Measurements from ENCODE around the gene IGF1R. TPM values are rescaled to one million over a fixed set of nuclear protein-coding genes. Genes with fewer than 3 reads are reported as not detected.

IGF1R gene
- total RNA-seq, 1 donor from 2014 or later: 131 TPM

DNA sequence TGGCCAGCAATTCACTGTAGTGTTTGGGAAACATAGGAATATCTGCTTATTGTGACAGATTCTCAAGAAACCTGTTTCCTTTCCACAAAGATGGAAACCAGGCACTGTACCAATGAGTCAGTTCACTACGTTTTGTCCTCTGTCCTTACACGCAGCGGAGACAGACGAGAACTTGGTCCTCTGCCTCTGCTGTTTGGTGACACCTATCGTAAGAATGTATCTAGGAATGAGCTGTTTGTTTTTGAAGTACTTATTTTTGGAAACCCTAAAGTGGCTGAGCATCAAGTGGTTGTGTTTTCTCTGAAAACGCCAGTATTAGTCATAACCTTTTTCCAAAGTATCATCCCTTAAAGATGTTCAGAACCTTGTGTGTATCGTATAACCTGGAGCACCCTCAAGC lies 266.3 kb downstream of the IGF1R start:
- Mint-ChIP-seq H3K4me3 (ENCODE audit: unreplicated experiment) (no peak overlapping the region), H3K36me3 (ENCODE audit: low read depth, unreplicated experiment) (peaks cover 38% of the 10 kb centered on the region), H3K9me3 (ENCODE audit: unreplicated experiment) (no peaks in the 10 kb centered on the region), H3K4me1 (ENCODE audit: unreplicated experiment) (peaks cover 12% of the 10 kb centered on the region), H3K27me3 (ENCODE audit: unreplicated experiment) (peaks cover 8% of the 10 kb centered on the region), H3K27ac (ENCODE audit: unreplicated experiment) (no peak overlapping the region)
- DNase-seq (ENCODE audit: low spot score): no peak
- TF ChIP-seq, protein P1, sequence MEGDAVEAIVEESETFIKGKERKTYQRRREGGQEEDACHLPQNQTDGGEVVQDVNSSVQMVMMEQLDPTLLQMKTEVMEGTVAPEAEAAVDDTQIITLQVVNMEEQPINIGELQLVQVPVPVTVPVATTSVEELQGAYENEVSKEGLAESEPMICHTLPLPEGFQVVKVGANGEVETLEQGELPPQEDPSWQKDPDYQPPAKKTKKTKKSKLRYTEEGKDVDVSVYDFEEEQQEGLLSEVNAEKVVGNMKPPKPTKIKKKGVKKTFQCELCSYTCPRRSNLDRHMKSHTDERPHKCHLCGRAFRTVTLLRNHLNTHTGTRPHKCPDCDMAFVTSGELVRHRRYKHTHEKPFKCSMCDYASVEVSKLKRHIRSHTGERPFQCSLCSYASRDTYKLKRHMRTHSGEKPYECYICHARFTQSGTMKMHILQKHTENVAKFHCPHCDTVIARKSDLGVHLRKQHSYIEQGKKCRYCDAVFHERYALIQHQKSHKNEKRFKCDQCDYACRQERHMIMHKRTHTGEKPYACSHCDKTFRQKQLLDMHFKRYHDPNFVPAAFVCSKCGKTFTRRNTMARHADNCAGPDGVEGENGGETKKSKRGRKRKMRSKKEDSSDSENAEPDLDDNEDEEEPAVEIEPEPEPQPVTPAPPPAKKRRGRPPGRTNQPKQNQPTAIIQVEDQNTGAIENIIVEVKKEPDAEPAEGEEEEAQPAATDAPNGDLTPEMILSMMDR (IDR thresholded peaks at IDR 0.05; ENCODE audit: unreplicated experiment): no peak

DNA sequence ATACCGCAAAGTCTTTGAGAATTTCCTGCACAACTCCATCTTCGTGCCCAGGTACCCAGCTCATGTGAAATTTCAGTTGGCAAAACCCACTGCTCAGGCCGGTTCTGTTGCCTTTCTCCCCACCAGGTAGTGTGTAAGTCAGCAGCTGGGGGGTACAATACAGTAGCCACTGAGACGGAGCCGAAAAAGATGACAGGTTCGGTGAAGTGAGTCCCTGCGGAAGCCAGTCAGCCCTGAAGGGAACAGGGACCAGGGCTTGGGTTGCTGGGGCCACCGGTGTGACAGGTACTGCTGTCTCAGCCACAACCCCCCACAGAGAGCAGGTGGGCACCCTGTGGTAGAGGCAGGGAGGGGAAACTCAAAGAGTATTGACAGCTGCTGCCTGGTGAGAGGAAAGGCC lies 268.5 kb downstream of the IGF1R start:
- TF ChIP-seq, protein P1 (IDR thresholded peaks at IDR 0.05; ENCODE audit: unreplicated experiment): no peak
- H3K27ac Mint-ChIP-seq (ENCODE audit: unreplicated experiment): no peak overlapping the region
- H3K4me3 Mint-ChIP-seq (ENCODE audit: unreplicated experiment): no peak overlapping the region
- no peak for DNase-seq (ENCODE audit: low spot score)
- H3K9me3 Mint-ChIP-seq (ENCODE audit: unreplicated experiment): no peaks in the 10 kb centered on the region
- peaks cover 34% of the 10 kb centered on the region for H3K36me3 Mint-ChIP-seq (ENCODE audit: low read depth, unreplicated experiment)
- peaks cover 5% of the 10 kb centered on the region for H3K27me3 Mint-ChIP-seq (ENCODE audit: unreplicated experiment)
- peaks cover 12% of the 10 kb centered on the region for H3K4me1 Mint-ChIP-seq (ENCODE audit: unreplicated experiment)

DNA sequence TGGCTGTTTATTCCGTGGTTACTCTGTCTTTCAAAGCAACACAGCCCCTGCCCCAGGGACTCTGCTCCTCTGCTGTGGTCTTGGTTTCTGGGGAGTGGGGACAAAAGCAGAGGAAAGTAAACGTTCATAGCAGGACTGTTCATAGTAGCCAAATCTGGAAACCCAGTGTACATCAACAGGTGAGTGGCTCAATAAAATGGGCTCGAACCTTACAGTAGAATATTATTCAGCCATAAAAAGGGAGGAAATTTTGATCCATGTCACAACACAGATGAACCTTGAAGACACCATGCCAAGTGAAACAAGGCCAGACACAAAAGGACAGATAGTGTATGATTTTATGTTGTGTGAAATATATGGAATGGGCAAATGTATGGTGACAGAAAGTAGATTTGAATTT lies 269.1 kb downstream of the IGF1R start:
- TF ChIP-seq, protein P1 (IDR thresholded peaks at IDR 0.05; ENCODE audit: unreplicated experiment): no peak
- Mint-ChIP-seq H3K27me3 (ENCODE audit: unreplicated experiment) (peaks cover 5% of the 10 kb centered on the region), H3K36me3 (ENCODE audit: low read depth, unreplicated experiment) (peaks cover 31% of the 10 kb centered on the region), H3K27ac (ENCODE audit: unreplicated experiment) (peak overlapping the region; percentile 6), H3K4me1 (ENCODE audit: unreplicated experiment) (peaks cover 12% of the 10 kb centered on the region), H3K4me3 (ENCODE audit: unreplicated experiment) (no peak overlapping the region), H3K9me3 (ENCODE audit: unreplicated experiment) (no peaks in the 10 kb centered on the region)
- DNase-seq (ENCODE audit: low spot score): no peak

DNA sequence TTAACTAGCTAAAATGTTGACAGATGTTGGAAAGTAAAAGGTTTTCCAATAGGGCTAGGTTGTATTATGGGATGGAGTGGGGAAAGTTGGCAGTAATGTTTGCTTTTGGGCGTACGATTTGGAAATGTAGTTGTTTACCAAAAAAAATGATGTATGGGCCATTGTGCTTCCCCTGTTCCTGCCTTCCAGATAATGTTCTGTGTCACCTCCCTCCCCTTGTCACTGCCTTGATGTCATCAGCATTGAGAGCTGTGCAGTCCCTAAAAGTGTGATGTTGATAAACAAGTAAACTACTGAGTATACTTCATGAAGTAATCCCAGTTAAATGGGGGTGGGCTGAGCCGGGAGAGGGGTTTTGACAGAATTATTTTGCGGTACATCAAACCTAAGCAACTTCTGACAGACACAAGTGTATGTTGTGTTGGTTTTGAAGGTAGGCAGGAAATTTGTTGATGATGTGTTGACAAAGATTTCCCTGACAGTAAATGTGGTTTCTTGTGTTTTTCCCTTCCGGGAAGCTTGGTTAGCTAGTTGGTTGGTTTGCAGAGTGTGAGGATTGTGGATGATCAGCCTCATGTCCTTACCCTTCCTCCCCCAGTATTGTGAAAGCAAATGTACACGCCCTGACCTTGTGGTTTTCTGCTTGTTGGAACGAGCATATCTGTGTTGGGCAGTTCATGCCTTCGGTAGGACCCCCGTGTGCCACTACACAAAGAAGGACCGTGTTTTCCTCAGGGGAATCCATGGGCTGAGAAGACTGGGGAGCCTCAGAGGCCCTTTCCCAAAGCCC lies 271.9 kb downstream of the IGF1R start:
- H3K4me3 Mint-ChIP-seq (ENCODE audit: unreplicated experiment): no peak overlapping the region
- peaks cover 7% of the 10 kb centered on the region for H3K27me3 Mint-ChIP-seq (ENCODE audit: unreplicated experiment)
- H3K36me3 Mint-ChIP-seq (ENCODE audit: low read depth, unreplicated experiment): peaks cover 47% of the 10 kb centered on the region
- no peaks in the 10 kb centered on the region for H3K9me3 Mint-ChIP-seq (ENCODE audit: unreplicated experiment)
- peaks cover 7% of the 10 kb centered on the region for H3K4me1 Mint-ChIP-seq (ENCODE audit: unreplicated experiment)
- TF ChIP-seq, protein P1 (IDR thresholded peaks at IDR 0.05; ENCODE audit: unreplicated experiment): no peak
- H3K27ac Mint-ChIP-seq (ENCODE audit: unreplicated experiment): no peak overlapping the region
- DNase-seq (ENCODE audit: low spot score): no peak

DNA sequence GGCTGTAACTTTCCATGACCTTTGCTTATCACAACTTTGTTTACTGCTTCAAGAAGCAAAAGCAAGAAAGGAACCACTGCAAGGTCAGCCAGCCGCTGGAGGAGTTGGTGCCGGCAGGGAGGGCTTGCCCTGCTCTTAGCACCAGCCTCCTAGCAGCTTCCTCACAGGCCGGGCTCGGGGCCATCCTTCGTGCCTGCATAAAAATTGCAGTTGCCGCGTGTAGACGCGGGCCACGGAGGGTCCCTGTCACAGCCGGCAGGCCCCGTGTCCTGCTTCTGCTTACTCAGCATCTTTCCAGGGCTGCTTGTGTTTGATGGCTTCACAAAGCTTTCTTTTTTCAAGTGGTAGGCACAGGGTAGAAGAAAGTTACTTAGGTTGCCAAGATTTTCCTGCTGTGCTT lies 274.8 kb downstream of the IGF1R start:
- no peak for DNase-seq (ENCODE audit: low spot score)
- H3K4me1 Mint-ChIP-seq (ENCODE audit: unreplicated experiment): peaks cover 7% of the 10 kb centered on the region
- peaks cover 46% of the 10 kb centered on the region for H3K36me3 Mint-ChIP-seq (ENCODE audit: low read depth, unreplicated experiment)
- H3K27ac Mint-ChIP-seq (ENCODE audit: unreplicated experiment): no peak overlapping the region
- H3K27me3 Mint-ChIP-seq (ENCODE audit: unreplicated experiment): peaks cover 7% of the 10 kb centered on the region
- no peaks in the 10 kb centered on the region for H3K9me3 Mint-ChIP-seq (ENCODE audit: unreplicated experiment)
- TF ChIP-seq, protein P1 (IDR thresholded peaks at IDR 0.05; ENCODE audit: unreplicated experiment): no peak
- no peak overlapping the region for H3K4me3 Mint-ChIP-seq (ENCODE audit: unreplicated experiment)

Data from endothelial cell (in vitro differentiated cells).